Neural cell (in vitro differentiated cells): ENCODE data around the gene ANKRD44. TPM values are rescaled to one million over a fixed set of nuclear protein-coding genes. Genes with fewer than 3 reads are reported as not detected.

Experiments used
- H2AFZ ChIP-seq: fragments of 200-600, 300-800 bp; sonication (generic), shearing (Covaris generic); 2 replicates; pipeline ENCODE4 v1.6.0; 2014; ENCODE audit warnings: low read depth, mild to moderate bottlenecking, antibody characterized with exemption, low read length, moderate library complexity
- H3F3A ChIP-seq: fragments of 200-600 bp; shearing (Covaris generic); 2 replicates; pipeline ENCODE4 v1.6.1; 2016; ENCODE audit warnings: mild to moderate bottlenecking, moderate library complexity, mixed read lengths, antibody characterized with exemption, low read length; ENCODE audit not compliant: insufficient read depth, poor library complexity, severe bottlenecking
- H3K27ac ChIP-seq: fragments of 200-600, 300-800 bp; sonication (generic), shearing (Covaris generic); 2 replicates; pipeline ENCODE4 v1.5.1; 2014; ENCODE audit warnings: mild to moderate bottlenecking, low read length, moderate library complexity
- H3K27me3 ChIP-seq: fragments of 300-800, 200-600 bp; sonication (generic), shearing (Covaris generic); 2 replicates; pipeline ENCODE4 v1.6.0; 2014; ENCODE audit warnings: mild to moderate bottlenecking, low read depth, low read length, moderate library complexity; ENCODE audit not compliant: insufficient read depth
- H3K36me3 ChIP-seq: fragments of 300-800, 200-600 bp; sonication (generic), shearing (Covaris generic); 2 replicates; pipeline ENCODE4 v1.5.1; 2014; ENCODE audit warnings: mild to moderate bottlenecking, antibody characterized with exemption, low read length, moderate library complexity; ENCODE audit not compliant: insufficient read depth
- H3K4me2 ChIP-seq: fragments of 300-800, 200-600 bp; sonication (generic), shearing (Covaris generic); 2 replicates; pipeline ENCODE4 v1.6.0; 2014; ENCODE audit warnings: mild to moderate bottlenecking, low read length
- H3K4me3 ChIP-seq: fragments of 300-800, 200-600 bp; sonication (generic), shearing (Covaris generic); 2 replicates; pipeline ENCODE4 v1.5.1; 2014; ENCODE audit warnings: mild to moderate bottlenecking, low read length, moderate library complexity
- H3K79me2 ChIP-seq: fragments of 200-600 bp; shearing (Covaris generic); replicated peaks from 2 replicates; pipeline ENCODE4 v1.6.0; 2014; ENCODE audit warnings: mild to moderate bottlenecking, low read length, moderate library complexity; ENCODE audit not compliant: insufficient read depth
- H3K9ac ChIP-seq: fragments of 300-800, 200-600 bp; sonication (generic), shearing (Covaris generic); 2 replicates; pipeline ENCODE4 v1.6.1; 2016; ENCODE audit warnings: mild to moderate bottlenecking, low read length, mixed read lengths
- H3K9me2 ChIP-seq: fragments of 200-600 bp; shearing (Covaris generic); 2 replicates; pipeline ENCODE4 v1.6.1; 2016; ENCODE audit warnings: mild to moderate bottlenecking, low read length, mixed read lengths; ENCODE audit not compliant: insufficient read depth
- H3K9me3 ChIP-seq: fragments of 200-600, 300-800 bp; sonication (generic), shearing (Covaris generic); 2 replicates; pipeline ENCODE4 v1.6.1; 2016; ENCODE audit warnings: mild to moderate bottlenecking, mixed run types, low read length, moderate library complexity, mixed read lengths
- H4K20me1 ChIP-seq: fragments of 200-600 bp; shearing (Covaris generic); 2 replicates; pipeline ENCODE4 v1.6.1; 2016; ENCODE audit warnings: mild to moderate bottlenecking, mixed run types; ENCODE audit not compliant: insufficient read depth
- CTCF ChIP-seq: fragments of 450-650 bp; IDR thresholded peaks from 2 replicates; pipeline ENCODE4 v1.5.1; 2014; ENCODE audit warnings: antibody characterized with exemption, mild to moderate bottlenecking, moderate library complexity; ENCODE audit not compliant: poor library complexity, severe bottlenecking
- EP300 ChIP-seq: fragments of 450-650 bp; conservative IDR thresholded peaks from 2 replicates; pipeline ENCODE4 v1.6.1; 2014; ENCODE audit warnings: antibody characterized with exemption, mild to moderate bottlenecking, moderate library complexity; ENCODE audit not compliant: poor library complexity, severe bottlenecking
- EZH2 ChIP-seq: fragments of 200-600, 300-800 bp; shearing (Covaris generic), sonication (generic); IDR thresholded peaks from 2 replicates; pipeline ENCODE4 v1.6.1; 2014; ENCODE audit warnings: antibody characterized with exemption, low read length, borderline replicate concordance, mild to moderate bottlenecking; ENCODE audit not compliant: insufficient read depth, poor library complexity, severe bottlenecking
- MXI1 ChIP-seq: fragments of 450-650 bp; conservative IDR thresholded peaks from 2 replicates; pipeline ENCODE4 v1.6.1; 2014; ENCODE audit warnings: antibody characterized with exemption, mild to moderate bottlenecking; ENCODE audit not compliant: poor library complexity, severe bottlenecking
- POLR2AphosphoS5 ChIP-seq: IDR thresholded peaks from 2 replicates; pipeline ENCODE4 v1.6.1; 2012
- RAD21 ChIP-seq: fragments of 450-650 bp; conservative IDR thresholded peaks from 2 replicates; pipeline ENCODE4 v1.6.1; 2014; ENCODE audit warnings: antibody characterized with exemption, mild to moderate bottlenecking, moderate library complexity
- SMC3 ChIP-seq: fragments of 450-650 bp; conservative IDR thresholded peaks from 2 replicates; pipeline ENCODE4 v1.6.1; 2014; ENCODE audit warnings: antibody characterized with exemption, mild to moderate bottlenecking, moderate library complexity; ENCODE audit not compliant: poor library complexity
- TAF1 ChIP-seq: IDR thresholded peaks from 2 replicates; pipeline ENCODE4 v1.6.1; 2012; ENCODE audit warnings: low read depth
- polyA plus RNA-seq: library from polyadenylated mRNA; depleted of rRNA; stranded (reverse); fragments of >200 nt; gene quantifications from 2 replicates; pipeline ENCODE4 v1.2.3, GENCODE V29; 2014
- TF ChIP-seq, protein P1 (sequence below): IDR thresholded peaks from 2 replicates; pipeline ENCODE4 v1.6.1; 2012; ENCODE audit warnings: borderline replicate concordance

The ANKRD44 gene
- polyA plus RNA-seq, 1 donor from 2014 or later = 94.3 TPM

DNA sequence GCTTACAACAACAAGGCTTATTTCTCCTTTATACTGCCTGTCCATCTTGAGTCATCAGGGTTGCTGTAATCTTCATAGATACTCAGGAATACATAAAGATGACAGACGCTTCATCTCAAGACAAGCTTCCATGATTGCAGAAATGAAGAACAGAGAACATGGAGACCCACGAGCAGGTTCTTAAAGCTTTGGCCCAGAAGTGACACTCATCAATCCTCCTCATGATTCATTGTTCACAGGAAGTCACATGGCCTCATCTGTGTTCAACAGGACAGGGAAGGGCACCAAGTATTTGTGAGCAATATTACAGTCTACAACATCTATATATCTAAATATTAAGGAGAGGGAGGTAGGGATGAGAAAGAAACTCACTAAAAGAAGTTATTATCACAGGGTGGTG is 347.5 kb downstream of the ANKRD44 start:
- H2AFZ ChIP-seq = no peak overlapping the region
- H3K9me2 ChIP-seq = no peaks in the 10 kb centered on the region
- H3K27me3 ChIP-seq = no peaks in the 10 kb centered on the region
- no peak overlapping the region for H3K27ac ChIP-seq
- H4K20me1 ChIP-seq = no peaks in the 10 kb centered on the region
- no peaks in the 10 kb centered on the region for H3K36me3 ChIP-seq
- H3K9me3 ChIP-seq = no peaks in the 10 kb centered on the region
- no peak overlapping the region for H3K4me2 ChIP-seq
- H3F3A ChIP-seq = no peaks in the 10 kb centered on the region
- no peak for TF ChIP-seq CTCF
- no peak for TF ChIP-seq SMC3
- TF ChIP-seq EP300 = no peak
- no peak for TF ChIP-seq POLR2AphosphoS5
- TF ChIP-seq TAF1 = no peak
- no peak for TF ChIP-seq RAD21
- TF ChIP-seq, protein P1, sequence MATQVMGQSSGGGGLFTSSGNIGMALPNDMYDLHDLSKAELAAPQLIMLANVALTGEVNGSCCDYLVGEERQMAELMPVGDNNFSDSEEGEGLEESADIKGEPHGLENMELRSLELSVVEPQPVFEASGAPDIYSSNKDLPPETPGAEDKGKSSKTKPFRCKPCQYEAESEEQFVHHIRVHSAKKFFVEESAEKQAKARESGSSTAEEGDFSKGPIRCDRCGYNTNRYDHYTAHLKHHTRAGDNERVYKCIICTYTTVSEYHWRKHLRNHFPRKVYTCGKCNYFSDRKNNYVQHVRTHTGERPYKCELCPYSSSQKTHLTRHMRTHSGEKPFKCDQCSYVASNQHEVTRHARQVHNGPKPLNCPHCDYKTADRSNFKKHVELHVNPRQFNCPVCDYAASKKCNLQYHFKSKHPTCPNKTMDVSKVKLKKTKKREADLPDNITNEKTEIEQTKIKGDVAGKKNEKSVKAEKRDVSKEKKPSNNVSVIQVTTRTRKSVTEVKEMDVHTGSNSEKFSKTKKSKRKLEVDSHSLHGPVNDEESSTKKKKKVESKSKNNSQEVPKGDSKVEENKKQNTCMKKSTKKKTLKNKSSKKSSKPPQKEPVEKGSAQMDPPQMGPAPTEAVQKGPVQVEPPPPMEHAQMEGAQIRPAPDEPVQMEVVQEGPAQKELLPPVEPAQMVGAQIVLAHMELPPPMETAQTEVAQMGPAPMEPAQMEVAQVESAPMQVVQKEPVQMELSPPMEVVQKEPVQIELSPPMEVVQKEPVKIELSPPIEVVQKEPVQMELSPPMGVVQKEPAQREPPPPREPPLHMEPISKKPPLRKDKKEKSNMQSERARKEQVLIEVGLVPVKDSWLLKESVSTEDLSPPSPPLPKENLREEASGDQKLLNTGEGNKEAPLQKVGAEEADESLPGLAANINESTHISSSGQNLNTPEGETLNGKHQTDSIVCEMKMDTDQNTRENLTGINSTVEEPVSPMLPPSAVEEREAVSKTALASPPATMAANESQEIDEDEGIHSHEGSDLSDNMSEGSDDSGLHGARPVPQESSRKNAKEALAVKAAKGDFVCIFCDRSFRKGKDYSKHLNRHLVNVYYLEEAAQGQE = no peak
- no peak for TF ChIP-seq EZH2
- no peak for TF ChIP-seq MXI1
- no peak overlapping the region for H3K9ac ChIP-seq
- no peak overlapping the region for H3K4me3 ChIP-seq
- H3K79me2 ChIP-seq = no peaks in the 10 kb centered on the region

GRCh38 chr2:196962325-196962724 is 348.3 kb downstream of the ANKRD44 start:
- no peaks in the 10 kb centered on the region for H3F3A ChIP-seq
- no peak overlapping the region for H3K9ac ChIP-seq
- no peaks in the 10 kb centered on the region for H3K9me3 ChIP-seq
- H3K4me3 ChIP-seq = no peak overlapping the region
- no peak overlapping the region for H3K4me2 ChIP-seq
- H3K27ac ChIP-seq = no peak overlapping the region
- H4K20me1 ChIP-seq = no peaks in the 10 kb centered on the region
- no peaks in the 10 kb centered on the region for H3K9me2 ChIP-seq
- H3K79me2 ChIP-seq = no peaks in the 10 kb centered on the region
- no peak overlapping the region for H2AFZ ChIP-seq
- no peaks in the 10 kb centered on the region for H3K36me3 ChIP-seq
- TF ChIP-seq EZH2 (no peak), RAD21 (no peak), TAF1 (no peak), EP300 (no peak), MXI1 (no peak), CTCF (no peak), SMC3 (no peak), POLR2AphosphoS5 (no peak)
- TF ChIP-seq, protein P1 = no peak
- H3K27me3 ChIP-seq = no peaks in the 10 kb centered on the region
